Pancreas (tissue), 10 donors: ENCODE measurements around the gene CDH22. TPM values are rescaled to one million over a fixed set of nuclear protein-coding genes. Genes with fewer than 3 reads are reported as not detected.
A peak's percentile ranks its signal among the peaks of the same experiment; 100 is the strongest.

ENCODE experiments used
- ATAC-seq, 4 donors: fragments of 200-7000 bp; cut with Tn5 transposase; one replicate each; pipeline versions ENCODE4 v1.8.0 to v1.9.1; 2020; ENCODE audit warnings: mild to moderate bottlenecking in 4 of 4, moderate library complexity in 4 of 4
- DNase-seq, 6 donors: peaks; one replicate each; pipeline ENCODE4 v3.0.0-alpha.2; 2020
- FAIRE-seq: peaks from 2 replicates; lab custom pipeline; 2012; peaks lifted over from hg19 to GRCh38; lab: Jason Lieb, UNC
- H3K27ac ChIP-seq, 4 donors: fragments of 200-600 bp; sonication (generic); 1 replicate in 3 of 4; 2 replicates in 1 of 4; pipeline versions ENCODE4 v1.5.0 to v1.8.0; 2020
- H3K27me3 ChIP-seq, 4 donors: fragments of 200-600 bp; one replicate each; pipeline ENCODE4 v1.8.0; 2021
- H3K36me3 ChIP-seq, 3 donors: fragments of 200-600 bp; sonication (generic) in 1 of 3; one replicate each; pipeline versions ENCODE4 v1.5.0 to v1.8.0; 2020 to 2021
- H3K4me1 ChIP-seq, 3 donors: fragments of 200-600 bp; one replicate each; pipeline ENCODE4 v1.8.0; 2021
- H3K4me3 ChIP-seq, 4 donors: fragments of 200-600 bp; sonication (generic) in 2 of 4; one replicate each; pipeline versions ENCODE4 v1.5.0 to v1.8.0; 2020 to 2021
- H3K9me3 ChIP-seq, 4 donors: fragments of 200-600 bp; one replicate each; pipeline ENCODE4 v1.8.0; 2021
- CTCF ChIP-seq, 4 donors: fragments of 200-600 bp; sonication (generic) in 3 of 4; IDR thresholded peaks; one replicate each; pipeline versions ENCODE4 v1.5.0 to v1.8.0; 2021; ENCODE audit warnings: antibody characterized with exemption in 4 of 4
- WGBS, 2 donors: extraction: QIAGEN DNeasy Blood & Tissue Kit; methylation state at CpG; one replicate each; pipeline ENCODE4 v1.1.7; 2013; 5-methylcytosine and 5-hydroxymethylcytosine counted together
- intact Hi-C, 3 donors: fragments of 100-400 bp; cut with DNase I; formaldehyde crosslinking; loops; one replicate each; pipeline versions ENCODE4 v1.11.1 to v1.14.2; 2022
- polyA plus RNA-seq, 2 donors: library from polyadenylated mRNA; stranded (reverse); fragments of 200-250 nt; gene quantifications; one replicate each; pipeline ENCODE4 v1.2.3, GENCODE V29; 2013
- total RNA-seq, 6 donors: library from RNA; stranded (reverse); fragmentation: NEBNext Ultra II Directional in 4 of 6; extraction: Animal tissue kit (Norgen Biotek cat#: 25700) in 4 of 6; gene quantifications; one replicate each; pipeline versions ENCODE4 v1.2.1 to v1.2.4, GENCODE V29; 2021 to 2023
- donor health status: healthy with polysubstance abuse.
- donor health status: DM: no; HTN: no; CAD: no; lungs with moderate emphysema.
- donor health status: DM: no; HTN: no; CAD: no.
- donor health status: control.
- donor health status: control.
- donor health status: Bipolar disorder and iron deficiency.
- donor health status: DM: yes; HTN: yes; CAD: no.
- donor health status: DM: no; HTN: no; CAD: no.
- donor health status: DM: no; HTN: no; CAD: no.
- donor health status: DM: yes; HTN: yes; CAD: no.

CDH22 gene
- total and polyA plus RNA-seq, 8 donors = 0.97 to 11.9 (median 3.3) TPM

- Histone ChIP-seq H3K9me3 (no peaks in the 10 kb centered on the region), H3K4me1 (peaks cover 0 to 9% (median 6%) of the 10 kb centered on the region in 3 donors), H3K27ac (no peak overlapping the region), H3K4me3 (no peak overlapping the region), H3K36me3 (no peaks in the 10 kb centered on the region), H3K27me3 (peaks cover 0 to 11% (median 2%) of the 10 kb centered on the region in 4 donors)
- intact Hi-C loops = no loop called here
- no peak for DNase-seq
- ATAC-seq = peak in 2 of 4 donors; percentile 57 to 62
- 81 to 90% methylated on average over 13 of the region's 13 CpGs for WGBS, 2 donors
- FAIRE-seq = no peak
- no peak for TF ChIP-seq CTCF (IDR thresholded peaks at IDR 0.05)
These were observed 131.4 kb downstream of the CDH22 start for GRCh38 chr20:46176739-46177378.

- DNase-seq (no peak), FAIRE-seq (no peak), ATAC-seq (no peak)
- Histone ChIP-seq H3K27me3 (peaks cover 0 to 11% (median 2%) of the 10 kb centered on the region in 4 donors), H3K9me3 (no peaks in the 10 kb centered on the region), H3K4me1 (peaks cover 0 to 9% (median 6%) of the 10 kb centered on the region in 3 donors), H3K4me3 (no peak overlapping the region), H3K27ac (no peak overlapping the region), H3K36me3 (no peaks in the 10 kb centered on the region)
- TF ChIP-seq CTCF (IDR thresholded peaks at IDR 0.05) = no peak
- intact Hi-C loops = no loop called here
- WGBS, 2 donors = 75 to 84% methylated on average over 4 of the region's 4 CpGs
These were observed 133.2 kb downstream of the CDH22 start for GRCh38 chr20:46175127-46175494.

GRCh38 chr20:46174469-46175126 lies 133.7 kb downstream of the CDH22 start:
- 9% methylated on average over 64 to 77 of the region's 77 CpGs for WGBS, 2 donors
- ATAC-seq = peak; percentile 72 to 85 (median 80)
- H3K4me3 ChIP-seq = no peak overlapping the region
- TF ChIP-seq CTCF (IDR thresholded peaks at IDR 0.05) = peak; percentile 42 to 62 (median 50)
- FAIRE-seq = no peak
- DNase-seq = peak; percentile 48 to 88 (median 73)
- H3K4me1 ChIP-seq = peaks cover 0 to 9% (median 6%) of the 10 kb centered on the region in 3 donors
- no peaks in the 10 kb centered on the region for H3K9me3 ChIP-seq
- peaks cover 0 to 11% (median 2%) of the 10 kb centered on the region in 4 donors for H3K27me3 ChIP-seq
- no peaks in the 10 kb centered on the region for H3K36me3 ChIP-seq
- intact Hi-C loops = no loop called here
- no peak overlapping the region for H3K27ac ChIP-seq

GRCh38 chr20:46173652-46174468 lies 134.4 kb downstream of the CDH22 start:
- FAIRE-seq (no peak), DNase-seq (no peak)
- H3K27me3 ChIP-seq = peaks cover 0 to 11% (median 2%) of the 10 kb centered on the region in 4 donors

More at GRCh38 chr20:46173652-46174468, 134.4 kb downstream of the CDH22 start:
- H3K27ac ChIP-seq = no peak overlapping the region
- ATAC-seq = no peak
- H3K9me3 ChIP-seq = no peaks in the 10 kb centered on the region
- no peak for TF ChIP-seq CTCF (IDR thresholded peaks at IDR 0.05)
- peaks cover 0 to 6% (median 4%) of the 10 kb centered on the region in 3 donors for H3K4me1 ChIP-seq
- no peak overlapping the region for H3K4me3 ChIP-seq
- WGBS, 2 donors = 25 to 27% methylated on average over 22 to 25 of the region's 25 CpGs
- H3K36me3 ChIP-seq = no peaks in the 10 kb centered on the region
- intact Hi-C loops = no loop called here
